Measurements from ENCODE around the gene MAST4.

MAST4 gene

GRCh38 chr5:66864240-66864884 is 268.2 kb downstream of the MAST4 start (continued):
- TF ChIP-seq, protein P1, sequence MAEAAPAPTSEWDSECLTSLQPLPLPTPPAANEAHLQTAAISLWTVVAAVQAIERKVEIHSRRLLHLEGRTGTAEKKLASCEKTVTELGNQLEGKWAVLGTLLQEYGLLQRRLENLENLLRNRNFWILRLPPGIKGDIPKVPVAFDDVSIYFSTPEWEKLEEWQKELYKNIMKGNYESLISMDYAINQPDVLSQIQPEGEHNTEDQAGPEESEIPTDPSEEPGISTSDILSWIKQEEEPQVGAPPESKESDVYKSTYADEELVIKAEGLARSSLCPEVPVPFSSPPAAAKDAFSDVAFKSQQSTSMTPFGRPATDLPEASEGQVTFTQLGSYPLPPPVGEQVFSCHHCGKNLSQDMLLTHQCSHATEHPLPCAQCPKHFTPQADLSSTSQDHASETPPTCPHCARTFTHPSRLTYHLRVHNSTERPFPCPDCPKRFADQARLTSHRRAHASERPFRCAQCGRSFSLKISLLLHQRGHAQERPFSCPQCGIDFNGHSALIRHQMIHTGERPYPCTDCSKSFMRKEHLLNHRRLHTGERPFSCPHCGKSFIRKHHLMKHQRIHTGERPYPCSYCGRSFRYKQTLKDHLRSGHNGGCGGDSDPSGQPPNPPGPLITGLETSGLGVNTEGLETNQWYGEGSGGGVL (tag by site-specific recombination; IDR thresholded peaks at IDR 0.05), result 0 out of 2 replicates have a peak, but pooled peaks have one; percentile 17
- TF ChIP-seq ZNF501 (tag by site-specific recombination; IDR thresholded peaks at IDR 0.05) (no peak), ZNF658 (tag by site-specific recombination; IDR thresholded peaks at IDR 0.05) (no peak)

DNA sequence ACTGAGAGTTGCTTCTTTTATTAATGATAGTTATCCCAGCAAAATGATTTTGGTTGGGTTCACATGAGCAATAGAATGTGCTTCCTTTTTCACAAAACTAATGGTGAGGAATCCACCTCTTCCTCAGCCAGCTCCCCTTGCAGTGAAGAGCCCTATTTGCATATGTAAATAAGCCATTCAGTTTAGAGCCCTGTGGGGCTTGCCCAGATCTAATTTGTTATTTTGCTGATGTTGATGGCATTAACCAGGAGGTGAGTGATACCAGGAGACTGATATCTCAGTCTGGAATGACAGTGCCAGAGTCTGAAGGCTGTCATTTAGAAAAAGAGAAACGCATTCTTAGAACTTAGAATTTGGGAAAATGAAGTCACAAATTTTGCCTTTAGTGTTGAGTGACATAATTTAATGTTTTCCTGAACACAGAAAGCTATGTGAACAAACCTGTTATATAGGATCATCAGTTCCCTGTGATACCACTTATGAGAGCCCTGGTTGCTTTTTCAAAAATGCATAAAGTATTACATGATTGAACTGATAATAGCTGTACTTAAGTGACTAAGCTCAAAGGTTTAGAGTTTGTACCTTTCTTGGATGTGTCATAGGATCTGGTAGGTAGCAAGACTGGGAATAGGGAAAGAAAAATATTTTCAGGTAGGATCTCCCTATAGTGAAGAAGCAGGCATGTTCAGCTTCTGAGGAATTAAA is 271.6 kb downstream of the MAST4 start:
- Histone ChIP-seq H3K4me3 (ENCODE audit: low read depth, low read length) (no peak overlapping the region), H3K36me3 (ENCODE audit: control insufficient read depth in 2 of 2, insufficient read depth in 1 of 2, low read length in 2 of 2) (no peaks in the 10 kb centered on the region), H3K27ac (ENCODE audit: extremely low read depth, low read depth, low read length) (no peak overlapping the region), H3K9me3 (ENCODE audit: control insufficient read depth, insufficient read depth, low read depth, low read length) (no peaks in the 10 kb centered on the region), H3K4me1 (ENCODE audit: control insufficient read depth, insufficient read depth, low read length) (no peaks in the 10 kb centered on the region)
- POLR2A ChIA-PET, result no interaction called here
- CTCF ChIA-PET, result interaction anchor here (1.4 kb wide), 1 partner anchor 53 kb away, joined by 6 read pairs; no protein-coding TSS in a partner anchor
- TF ChIP-seq ZNF510 (tag by site-specific recombination; IDR thresholded peaks at IDR 0.05; ENCODE audit: insufficient replicate concordance) (no peak), ZNF449 (tag by site-specific recombination; IDR thresholded peaks at IDR 0.05) (no peak), ZBTB26 (tag by site-specific recombination; optimal IDR thresholded peaks at IDR 0.05) (no peak), PRDM10 (tag by site-specific recombination; IDR thresholded peaks at IDR 0.05) (no peak), FEZF1 (tag by site-specific recombination; IDR thresholded peaks at IDR 0.05) (no peak), ZNF362 (tag by site-specific recombination; IDR thresholded peaks at IDR 0.05) (no peak), ZNF175 (tag by site-specific recombination; IDR thresholded peaks at IDR 0.05) (no peak), ZFHX2 (tag by site-specific recombination; conservative IDR thresholded peaks at IDR 0.05) (no peak), ZNF350 (tag by site-specific recombination; IDR thresholded peaks at IDR 0.05) (no peak), ZNF433 (tag by site-specific recombination; IDR thresholded peaks at IDR 0.05; ENCODE audit: low read depth) (no peak)
- TF ChIP-seq, protein P2, sequence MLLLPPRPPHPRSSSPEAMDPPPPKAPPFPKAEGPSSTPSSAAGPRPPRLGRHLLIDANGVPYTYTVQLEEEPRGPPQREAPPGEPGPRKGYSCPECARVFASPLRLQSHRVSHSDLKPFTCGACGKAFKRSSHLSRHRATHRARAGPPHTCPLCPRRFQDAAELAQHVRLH (tag by site-specific recombination; IDR thresholded peaks at IDR 0.05), result no peak
- TF ChIP-seq, protein P3, sequence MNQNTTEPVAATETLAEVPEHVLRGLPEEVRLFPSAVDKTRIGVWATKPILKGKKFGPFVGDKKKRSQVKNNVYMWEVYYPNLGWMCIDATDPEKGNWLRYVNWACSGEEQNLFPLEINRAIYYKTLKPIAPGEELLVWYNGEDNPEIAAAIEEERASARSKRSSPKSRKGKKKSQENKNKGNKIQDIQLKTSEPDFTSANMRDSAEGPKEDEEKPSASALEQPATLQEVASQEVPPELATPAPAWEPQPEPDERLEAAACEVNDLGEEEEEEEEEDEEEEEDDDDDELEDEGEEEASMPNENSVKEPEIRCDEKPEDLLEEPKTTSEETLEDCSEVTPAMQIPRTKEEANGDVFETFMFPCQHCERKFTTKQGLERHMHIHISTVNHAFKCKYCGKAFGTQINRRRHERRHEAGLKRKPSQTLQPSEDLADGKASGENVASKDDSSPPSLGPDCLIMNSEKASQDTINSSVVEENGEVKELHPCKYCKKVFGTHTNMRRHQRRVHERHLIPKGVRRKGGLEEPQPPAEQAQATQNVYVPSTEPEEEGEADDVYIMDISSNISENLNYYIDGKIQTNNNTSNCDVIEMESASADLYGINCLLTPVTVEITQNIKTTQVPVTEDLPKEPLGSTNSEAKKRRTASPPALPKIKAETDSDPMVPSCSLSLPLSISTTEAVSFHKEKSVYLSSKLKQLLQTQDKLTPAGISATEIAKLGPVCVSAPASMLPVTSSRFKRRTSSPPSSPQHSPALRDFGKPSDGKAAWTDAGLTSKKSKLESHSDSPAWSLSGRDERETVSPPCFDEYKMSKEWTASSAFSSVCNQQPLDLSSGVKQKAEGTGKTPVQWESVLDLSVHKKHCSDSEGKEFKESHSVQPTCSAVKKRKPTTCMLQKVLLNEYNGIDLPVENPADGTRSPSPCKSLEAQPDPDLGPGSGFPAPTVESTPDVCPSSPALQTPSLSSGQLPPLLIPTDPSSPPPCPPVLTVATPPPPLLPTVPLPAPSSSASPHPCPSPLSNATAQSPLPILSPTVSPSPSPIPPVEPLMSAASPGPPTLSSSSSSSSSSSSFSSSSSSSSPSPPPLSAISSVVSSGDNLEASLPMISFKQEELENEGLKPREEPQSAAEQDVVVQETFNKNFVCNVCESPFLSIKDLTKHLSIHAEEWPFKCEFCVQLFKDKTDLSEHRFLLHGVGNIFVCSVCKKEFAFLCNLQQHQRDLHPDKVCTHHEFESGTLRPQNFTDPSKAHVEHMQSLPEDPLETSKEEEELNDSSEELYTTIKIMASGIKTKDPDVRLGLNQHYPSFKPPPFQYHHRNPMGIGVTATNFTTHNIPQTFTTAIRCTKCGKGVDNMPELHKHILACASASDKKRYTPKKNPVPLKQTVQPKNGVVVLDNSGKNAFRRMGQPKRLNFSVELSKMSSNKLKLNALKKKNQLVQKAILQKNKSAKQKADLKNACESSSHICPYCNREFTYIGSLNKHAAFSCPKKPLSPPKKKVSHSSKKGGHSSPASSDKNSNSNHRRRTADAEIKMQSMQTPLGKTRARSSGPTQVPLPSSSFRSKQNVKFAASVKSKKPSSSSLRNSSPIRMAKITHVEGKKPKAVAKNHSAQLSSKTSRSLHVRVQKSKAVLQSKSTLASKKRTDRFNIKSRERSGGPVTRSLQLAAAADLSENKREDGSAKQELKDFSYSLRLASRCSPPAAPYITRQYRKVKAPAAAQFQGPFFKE (tag by site-specific recombination; IDR thresholded peaks at IDR 0.05; ENCODE audit: borderline replicate concordance), result no peak
- TF ChIP-seq, protein P4, sequence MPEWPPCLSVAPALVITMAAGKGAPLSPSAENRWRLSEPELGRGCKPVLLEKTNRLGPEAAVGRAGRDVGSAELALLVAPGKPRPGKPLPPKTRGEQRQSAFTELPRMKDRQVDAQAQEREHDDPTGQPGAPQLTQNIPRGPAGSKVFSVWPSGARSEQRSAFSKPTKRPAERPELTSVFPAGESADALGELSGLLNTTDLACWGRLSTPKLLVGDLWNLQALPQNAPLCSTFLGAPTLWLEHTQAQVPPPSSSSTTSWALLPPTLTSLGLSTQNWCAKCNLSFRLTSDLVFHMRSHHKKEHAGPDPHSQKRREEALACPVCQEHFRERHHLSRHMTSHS (tag by site-specific recombination; IDR thresholded peaks at IDR 0.05), result no peak
